Measurements from ENCODE around the gene NOD1.
"Not testable (repeated sequence)": the region's sequence is repeated elsewhere in the genome, so short reads cannot be mapped to it uniquely, and the experiment has no call there.

NOD1 gene

DNA sequence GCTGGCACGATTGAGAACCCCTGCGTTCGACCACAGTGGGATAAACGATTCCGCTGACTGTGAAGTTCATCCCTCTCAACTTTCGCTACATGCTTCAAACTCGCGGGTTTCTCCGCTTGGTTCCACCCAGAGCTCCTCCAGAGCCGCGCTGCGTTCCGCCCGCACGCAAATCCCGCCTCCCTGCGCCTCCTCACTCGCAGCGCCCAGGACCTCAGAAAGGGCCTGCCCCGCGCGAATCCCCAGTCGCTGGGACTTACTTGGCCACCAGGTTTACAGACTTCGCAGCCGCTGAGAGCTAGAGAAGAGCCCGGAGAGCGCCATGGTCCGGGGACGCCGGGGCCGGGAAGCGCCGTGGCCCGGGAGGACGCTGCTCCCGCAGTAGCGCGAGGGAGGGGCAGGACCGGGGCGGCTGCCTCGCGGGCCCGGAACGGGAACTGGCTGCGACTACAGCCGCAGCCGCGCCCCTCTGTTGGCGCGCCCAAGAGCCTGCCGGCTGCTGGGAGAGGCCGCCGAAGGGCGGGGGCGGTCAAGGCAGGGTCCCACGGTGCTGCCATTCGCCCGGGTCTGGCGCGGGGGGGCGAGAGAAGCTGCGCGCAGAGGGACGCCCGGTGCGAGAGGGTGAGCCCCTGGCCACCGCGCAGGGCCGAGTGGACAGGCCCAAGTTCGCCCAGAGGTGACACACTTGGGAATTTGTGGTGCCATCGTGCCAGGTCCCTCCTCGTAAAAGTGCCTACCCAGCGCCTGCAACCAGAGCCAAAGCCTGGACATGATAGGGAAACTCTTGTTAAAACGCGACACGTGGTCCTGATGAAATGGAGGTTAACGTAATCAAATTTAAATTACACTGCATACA lies at the start of gene NOD1:
NOD1 (minus strand) TSS at position 436 of the 853 bp plus-strand sequence. CDS start 21,863 bp downstream, outside the sequence.
- H3K4me3 ChIP-seq (ENCODE audit: low read depth, low read length) = peak within 1 kb of the TSS; percentile 72

DNA sequence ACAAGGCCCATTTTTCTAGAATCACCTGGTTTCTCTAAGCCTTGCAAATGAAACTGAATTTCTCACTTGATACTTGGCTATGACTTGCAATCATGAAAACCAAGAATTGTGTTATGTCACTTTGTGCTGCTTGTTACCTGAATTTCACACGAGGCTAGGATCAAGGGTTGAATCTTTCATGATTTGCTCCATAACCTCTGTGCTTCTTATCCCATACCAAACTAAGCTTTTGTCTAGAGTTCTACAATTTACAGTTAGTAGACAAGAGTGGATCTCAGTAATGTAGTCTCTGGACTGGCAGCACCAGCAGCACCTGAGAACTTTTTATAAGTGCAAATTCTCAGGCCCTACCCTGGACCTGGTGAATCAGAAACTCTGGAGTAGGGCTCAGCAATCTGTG lies 48.7 kb upstream of the NOD1 start:
- not testable (repeated sequence) for H3K4me3 ChIP-seq (ENCODE audit: low read depth, low read length)

DNA sequence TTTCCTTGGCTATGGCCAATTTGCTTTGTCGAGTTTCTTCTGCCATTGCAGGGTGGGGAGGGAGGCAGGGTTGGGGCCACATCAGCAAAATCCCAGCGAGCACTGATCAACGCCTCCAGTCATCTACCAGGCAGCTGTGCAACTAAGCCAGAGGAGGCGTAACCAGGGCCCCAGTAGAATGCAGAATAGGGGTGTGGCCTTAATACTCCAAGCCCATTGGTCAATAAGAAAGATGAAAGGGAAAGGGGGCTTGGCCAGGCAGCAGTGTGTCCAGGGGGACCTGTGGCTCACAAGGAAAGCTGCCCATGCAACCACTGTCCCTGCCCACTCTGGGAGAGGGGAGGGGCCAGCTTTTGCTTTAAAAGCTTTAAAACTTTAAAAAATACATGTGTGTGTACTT lies 47.6 kb upstream of the NOD1 start:
- no peak overlapping the region for H3K4me3 ChIP-seq (ENCODE audit: low read depth, low read length)

GRCh38 chr7:30525429-30525828 lies 46.8 kb upstream of the NOD1 start:
- H3K4me3 ChIP-seq (ENCODE audit: low read depth, low read length) = no peak overlapping the region

DNA sequence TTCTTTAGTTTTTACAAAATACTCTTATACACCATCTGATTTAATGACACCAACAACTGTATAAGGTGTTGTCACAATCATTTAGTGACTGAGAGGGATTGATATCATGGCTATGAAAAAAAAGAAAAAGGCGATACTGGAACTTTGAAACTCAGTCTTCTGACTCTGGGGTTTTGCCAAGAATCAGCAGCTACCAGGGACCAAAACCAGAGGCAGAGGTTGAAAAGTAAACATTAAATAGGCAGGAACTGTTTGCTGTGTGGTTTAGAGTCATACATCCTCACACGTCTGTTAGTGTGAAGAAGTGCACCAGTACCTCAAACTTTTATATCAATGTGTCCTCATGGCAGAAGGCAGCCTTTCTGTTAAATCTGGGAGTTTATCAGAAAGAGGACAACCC lies 46.0 kb upstream of the NOD1 start:
- no peak overlapping the region for H3K4me3 ChIP-seq (ENCODE audit: low read depth, low read length)

GRCh38 chr7:30523466-30523865 lies 44.9 kb upstream of the NOD1 start:
- H3K4me3 ChIP-seq (ENCODE audit: low read depth, low read length) = no peak overlapping the region

DNA sequence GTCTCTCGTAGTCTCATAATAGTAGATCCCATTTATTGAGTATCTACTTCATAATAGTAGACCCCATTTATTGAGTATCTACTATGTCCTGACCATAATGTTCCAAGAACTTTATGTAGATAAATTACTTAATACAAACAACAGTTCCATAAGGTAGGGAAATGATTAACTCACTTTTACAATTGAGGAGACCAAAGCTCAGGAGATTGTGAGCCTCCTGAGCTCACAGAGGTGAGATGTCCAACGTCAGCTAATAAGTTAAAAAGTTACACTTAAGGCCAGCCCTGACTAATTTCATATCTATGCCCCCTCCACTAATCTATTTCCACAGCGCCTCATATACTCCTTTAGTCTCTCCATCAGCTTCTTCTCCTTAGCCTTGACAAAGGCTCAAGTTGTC lies 43.6 kb upstream of the NOD1 start:
- no peak overlapping the region for H3K4me3 ChIP-seq (ENCODE audit: low read depth, low read length)

- H3K4me3 ChIP-seq (ENCODE audit: low read depth, low read length) = no peak overlapping the region
These were observed 42.9 kb upstream of the NOD1 start for GRCh38 chr7:30521532-30521931.

DNA sequence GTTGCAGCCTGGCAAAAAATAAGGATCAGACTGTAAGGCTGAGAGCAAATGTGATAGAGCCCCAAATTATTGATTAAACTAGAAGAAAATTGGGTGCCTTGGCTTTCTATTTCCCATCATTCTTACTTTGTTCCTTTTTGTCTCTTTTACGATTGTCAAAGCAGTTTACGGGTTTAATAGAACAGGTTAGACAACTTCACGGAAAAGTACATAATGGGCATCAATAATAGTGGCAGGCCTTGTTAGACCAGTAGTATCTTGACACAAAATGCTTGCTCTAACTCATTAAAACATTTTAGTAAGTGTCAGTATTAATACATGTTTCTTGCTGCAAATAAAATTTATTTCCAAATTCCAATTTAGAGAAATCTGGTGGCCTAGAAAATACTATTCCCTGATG lies 40.5 kb upstream of the NOD1 start:
- H3K4me3 ChIP-seq (ENCODE audit: low read depth, low read length) = no peak overlapping the region

DNA sequence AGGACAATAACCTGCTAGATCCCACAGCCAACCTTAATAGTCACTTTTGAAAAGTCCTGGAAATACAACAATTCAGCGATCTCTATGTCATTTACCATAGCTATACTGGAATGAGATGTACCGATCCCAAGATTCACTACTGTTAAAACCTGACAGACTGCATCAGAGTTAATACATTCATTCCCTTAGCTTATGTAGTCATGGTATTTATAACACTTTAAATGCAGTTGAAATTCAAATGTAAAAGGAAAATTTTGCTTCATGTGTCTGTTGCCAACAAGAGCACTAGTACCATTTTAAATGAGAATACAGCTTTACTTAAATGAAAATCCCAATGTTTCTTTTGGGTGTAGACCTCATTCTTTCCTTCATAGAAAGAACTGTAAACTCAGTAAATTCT lies 37.2 kb upstream of the NOD1 start:
- H3K4me3 ChIP-seq (ENCODE audit: low read depth, low read length) = no peak overlapping the region

GRCh38 chr7:30514776-30515175 lies 36.2 kb upstream of the NOD1 start:
- H3K4me3 ChIP-seq (ENCODE audit: low read depth, low read length) = no peak overlapping the region

DNA sequence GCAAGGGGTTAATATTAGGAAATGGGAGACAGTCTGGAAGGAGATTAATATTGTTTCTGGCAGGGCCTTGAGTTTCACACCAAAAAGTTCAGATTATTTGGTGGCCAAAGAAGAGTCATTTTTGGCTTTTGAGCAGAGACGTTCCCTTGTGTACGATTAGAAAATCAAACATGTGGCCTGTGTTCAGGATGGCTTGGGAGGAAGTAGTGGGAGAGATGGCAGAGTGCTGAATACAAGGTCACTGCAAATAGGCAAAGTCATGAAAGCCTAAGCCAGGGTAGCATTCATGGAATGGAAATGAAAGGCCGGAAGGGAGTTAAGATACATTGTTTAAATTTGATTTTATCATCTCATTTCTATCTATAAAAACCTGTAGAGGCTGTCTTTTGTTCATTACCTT lies 35.6 kb upstream of the NOD1 start:
- H3K4me3 ChIP-seq (ENCODE audit: low read depth, low read length) = no peak overlapping the region

- H3K4me3 ChIP-seq (ENCODE audit: low read depth, low read length) = no peak overlapping the region
These were observed 35.2 kb upstream of the NOD1 start for GRCh38 chr7:30513762-30514161.

DNA sequence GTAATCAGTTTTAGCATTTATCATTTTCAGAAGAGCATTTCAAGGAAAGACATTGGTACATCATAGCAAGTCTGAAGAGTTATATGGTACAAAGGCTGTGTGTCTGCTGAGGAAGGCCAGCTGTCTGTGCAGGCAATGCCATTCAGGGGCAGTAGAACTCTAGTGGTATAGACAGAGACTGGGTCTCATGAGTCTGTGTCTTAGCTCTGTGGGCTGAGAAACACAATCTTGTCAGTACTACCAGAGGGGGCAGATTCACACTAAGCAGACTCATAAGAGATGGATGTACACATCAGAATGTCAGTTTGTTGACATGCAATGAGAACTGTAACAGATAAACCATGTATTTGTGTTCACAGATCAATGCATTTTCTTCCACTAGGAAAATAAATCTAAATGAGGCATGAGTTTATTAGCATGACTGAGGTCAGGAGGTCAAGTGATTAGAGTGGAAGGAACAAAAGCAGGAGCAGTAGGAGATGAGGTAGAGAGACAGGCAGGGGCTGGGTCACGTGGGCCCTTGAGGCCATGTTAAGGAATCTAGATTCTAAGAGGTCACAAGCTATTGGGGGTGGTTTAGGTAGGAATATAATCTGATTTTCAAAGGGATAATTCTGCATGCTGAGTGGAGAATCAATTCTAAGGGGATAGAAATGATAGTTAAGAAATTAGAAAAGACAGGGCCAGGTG lies 33.5 kb upstream of the NOD1 start:
- H3K4me3 ChIP-seq (ENCODE audit: low read depth, low read length) = no peak overlapping the region

GRCh38 chr7:30511494-30511893 lies 32.9 kb upstream of the NOD1 start:
- H3K4me3 ChIP-seq (ENCODE audit: low read depth, low read length) = no peak overlapping the region

- no peak overlapping the region for H3K4me3 ChIP-seq (ENCODE audit: low read depth, low read length)
These were observed 31.8 kb upstream of the NOD1 start for GRCh38 chr7:30510124-30511075.

DNA sequence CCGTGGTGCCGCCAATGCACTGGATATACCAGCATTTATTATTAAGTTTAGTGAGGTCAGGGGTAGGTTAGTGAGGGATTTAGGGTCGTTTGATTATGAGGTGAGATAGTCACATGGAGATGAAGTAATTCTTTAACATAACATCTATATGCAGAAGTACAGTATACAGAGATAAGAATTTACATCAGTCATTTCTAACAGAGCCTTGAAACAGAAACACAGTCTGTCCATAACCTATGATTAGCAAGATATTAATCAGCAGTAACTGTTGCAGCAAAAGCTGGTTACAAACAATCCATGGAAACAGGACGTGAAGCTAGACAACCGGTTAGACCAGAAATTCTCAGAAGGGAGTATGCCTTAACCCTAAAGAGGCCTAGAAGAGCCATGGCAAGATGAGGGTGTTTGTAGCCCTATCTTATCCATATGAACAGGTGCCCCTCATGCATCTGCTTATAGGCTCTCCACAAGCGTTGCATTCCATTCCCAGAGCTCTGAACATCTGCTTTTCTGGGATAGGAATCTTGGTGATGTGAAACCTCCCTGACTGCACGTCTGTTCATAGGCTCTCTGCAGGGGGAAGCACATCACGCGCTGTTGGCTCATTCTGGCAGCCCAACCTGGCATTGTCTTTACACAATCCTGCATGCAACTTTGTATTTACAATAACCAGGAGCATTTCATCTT lies 30.7 kb upstream of the NOD1 start:
- H3K4me3 ChIP-seq (ENCODE audit: low read depth, low read length) = not testable (repeated sequence)

DNA sequence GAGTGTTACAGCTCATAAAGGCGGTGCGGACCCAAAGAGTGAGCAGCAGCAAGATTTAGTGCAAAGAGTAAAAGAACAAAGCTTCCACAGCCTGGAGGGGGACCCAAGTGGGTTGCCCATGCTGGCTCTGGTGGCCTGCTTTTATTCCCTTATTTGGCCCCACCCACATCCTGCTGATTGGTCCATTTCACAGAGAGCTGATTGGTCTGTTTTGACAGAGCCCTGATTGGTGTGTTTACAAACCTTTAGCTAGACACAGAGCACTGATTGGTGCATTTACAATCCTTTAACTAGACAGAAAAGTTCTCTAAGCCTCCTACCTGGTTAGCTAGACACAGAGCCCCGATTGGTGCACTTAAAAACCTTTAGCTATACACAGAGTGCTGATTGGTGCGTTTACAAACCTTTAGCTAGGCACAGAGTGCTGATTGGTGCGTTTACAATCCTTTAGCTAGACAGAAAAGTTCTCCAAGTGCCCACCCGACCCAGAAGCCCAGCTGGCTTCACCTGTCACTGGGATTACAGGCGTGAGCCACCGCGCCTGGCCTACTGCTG lies 28.8 kb upstream of the NOD1 start:
- not testable (repeated sequence) for H3K4me3 ChIP-seq (ENCODE audit: low read depth, low read length)

DNA sequence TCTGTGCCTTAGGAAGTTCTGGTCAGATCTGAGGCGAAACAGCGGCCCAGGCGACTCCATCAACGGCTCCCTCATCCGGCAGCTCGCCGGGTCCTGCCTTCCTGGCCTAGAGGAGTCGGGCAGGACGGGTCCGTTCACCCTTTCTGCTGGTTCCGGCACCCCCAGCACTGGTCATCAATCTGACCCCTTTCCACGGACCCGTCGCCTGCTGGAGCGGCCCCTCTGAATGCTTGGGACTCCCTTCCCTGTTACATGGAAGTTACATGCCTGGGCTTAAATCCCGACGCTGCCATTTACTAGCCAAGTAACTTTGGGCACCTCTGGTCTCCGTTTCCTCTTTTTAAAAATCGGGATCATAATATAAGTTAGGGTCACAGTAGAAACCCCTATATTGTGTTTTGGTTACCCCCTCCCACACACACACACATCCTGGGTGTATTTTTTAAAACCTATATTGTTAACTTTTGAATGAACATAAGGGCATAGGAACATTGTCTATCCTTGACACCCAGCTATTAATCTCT lies 26.7 kb upstream of the NOD1 start:
- H3K4me3 ChIP-seq (ENCODE audit: low read depth, low read length) = no peak overlapping the region
